ENCODE measurements around the gene IMPG1.

The IMPG1 gene

GRCh38 chr6:75880305-75880704 lies 192.2 kb downstream of the IMPG1 start:
- H3K36me3 ChIP-seq (ENCODE audit: insufficient read depth, low read length), result no peaks in the 10 kb centered on the region
- no peak overlapping the region for H2AFZ ChIP-seq (ENCODE audit: low read length)
- no peak overlapping the region for H3K27ac ChIP-seq (ENCODE audit: low read depth, low read length, poor library complexity, severe bottlenecking)
- no peak overlapping the region for H3K4me2 ChIP-seq (ENCODE audit: low read length)
- no peaks in the 10 kb centered on the region for H3K79me2 ChIP-seq (ENCODE audit: insufficient read depth, low read length)
- no peaks in the 10 kb centered on the region for H3F3A ChIP-seq (ENCODE audit: insufficient read depth, low read length)
- no peaks in the 10 kb centered on the region for H3K9me2 ChIP-seq (ENCODE audit: low read depth, low read length)
- H3K9ac ChIP-seq (ENCODE audit: low read length), result no peak overlapping the region
- H3K9me3 ChIP-seq (ENCODE audit: low read length), result no peaks in the 10 kb centered on the region
- H4K20me1 ChIP-seq (ENCODE audit: insufficient read depth, low read length), result no peaks in the 10 kb centered on the region
- H3K4me1 ChIP-seq (ENCODE audit: insufficient read depth, low read length, severe bottlenecking), result no peaks in the 10 kb centered on the region
- no peak overlapping the region for H3K4me3 ChIP-seq (ENCODE audit: low read depth, low read length, poor library complexity, severe bottlenecking)
- TF ChIP-seq CTCF (IDR thresholded peaks at IDR 0.05; ENCODE audit: low read length) (no peak), EZH2 (IDR thresholded peaks at IDR 0.05; ENCODE audit: borderline replicate concordance, low read length) (no peak)
- H3K27me3 ChIP-seq (ENCODE audit: insufficient read depth, low read length), result no peaks in the 10 kb centered on the region

DNA sequence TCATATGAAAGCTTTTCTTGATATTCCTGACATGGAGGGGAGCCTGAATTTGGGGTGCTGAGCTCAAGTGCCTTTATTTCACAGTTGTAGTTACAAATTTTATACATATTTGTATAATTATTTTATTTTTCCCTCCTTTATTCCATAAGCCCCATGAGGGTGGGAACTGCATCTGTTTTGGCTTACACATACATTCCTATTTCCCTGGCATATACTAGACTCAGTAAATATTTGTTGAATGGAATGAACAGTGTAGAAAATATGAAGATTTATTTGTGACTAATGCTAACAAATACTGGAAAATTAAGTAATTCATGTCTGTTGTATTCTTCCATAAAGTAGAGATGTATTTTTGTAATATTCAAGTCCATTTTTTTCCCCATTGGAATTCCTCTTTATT lies 196.3 kb downstream of the IMPG1 start:
- Histone ChIP-seq H3K4me1 (ENCODE audit: insufficient read depth, low read length, severe bottlenecking) (no peaks in the 10 kb centered on the region), H3K9me2 (ENCODE audit: low read depth, low read length) (no peaks in the 10 kb centered on the region), H3K9me3 (ENCODE audit: low read length) (no peaks in the 10 kb centered on the region), H3K27ac (ENCODE audit: low read depth, low read length, poor library complexity, severe bottlenecking) (no peak overlapping the region), H3K4me2 (ENCODE audit: low read length) (no peak overlapping the region), H4K20me1 (ENCODE audit: insufficient read depth, low read length) (no peaks in the 10 kb centered on the region), H3F3A (ENCODE audit: insufficient read depth, low read length) (no peaks in the 10 kb centered on the region), H3K36me3 (ENCODE audit: insufficient read depth, low read length) (no peaks in the 10 kb centered on the region), H3K79me2 (ENCODE audit: insufficient read depth, low read length) (no peaks in the 10 kb centered on the region), H2AFZ (ENCODE audit: low read length) (no peak overlapping the region), H3K27me3 (ENCODE audit: insufficient read depth, low read length) (no peaks in the 10 kb centered on the region), H3K9ac (ENCODE audit: low read length) (no peak overlapping the region), H3K4me3 (ENCODE audit: low read depth, low read length, poor library complexity, severe bottlenecking) (no peak overlapping the region)
- no peak for TF ChIP-seq EZH2 (IDR thresholded peaks at IDR 0.05; ENCODE audit: borderline replicate concordance, low read length)
- TF ChIP-seq CTCF (IDR thresholded peaks at IDR 0.05; ENCODE audit: low read length), result no peak

- Histone ChIP-seq H3K79me2 (ENCODE audit: insufficient read depth, low read length) (no peaks in the 10 kb centered on the region), H3K27me3 (ENCODE audit: insufficient read depth, low read length) (no peaks in the 10 kb centered on the region), H4K20me1 (ENCODE audit: insufficient read depth, low read length) (no peaks in the 10 kb centered on the region), H3K9ac (ENCODE audit: low read length) (no peak overlapping the region), H3K9me2 (ENCODE audit: low read depth, low read length) (no peaks in the 10 kb centered on the region), H3K9me3 (ENCODE audit: low read length) (no peaks in the 10 kb centered on the region), H3K4me2 (ENCODE audit: low read length) (no peak overlapping the region), H3F3A (ENCODE audit: insufficient read depth, low read length) (no peaks in the 10 kb centered on the region), H3K4me1 (ENCODE audit: insufficient read depth, low read length, severe bottlenecking) (no peaks in the 10 kb centered on the region), H2AFZ (ENCODE audit: low read length) (no peak overlapping the region), H3K36me3 (ENCODE audit: insufficient read depth, low read length) (no peaks in the 10 kb centered on the region), H3K27ac (ENCODE audit: low read depth, low read length, poor library complexity, severe bottlenecking) (no peak overlapping the region), H3K4me3 (ENCODE audit: low read depth, low read length, poor library complexity, severe bottlenecking) (no peak overlapping the region)
- TF ChIP-seq CTCF (IDR thresholded peaks at IDR 0.05; ENCODE audit: low read length), result no peak
- TF ChIP-seq EZH2 (IDR thresholded peaks at IDR 0.05; ENCODE audit: borderline replicate concordance, low read length), result no peak
Observed at GRCh38 chr6:75874224-75874623, 198.2 kb downstream of the IMPG1 start.

All from OCI-LY1 (cell line).